ENCODE data around the gene DISC1. TPM values are rescaled to one million over a fixed set of nuclear protein-coding genes. Genes with fewer than 3 reads are reported as not detected.

Gene DISC1
- total RNA-seq, 2 experiments from 2014 or later = 3.5 to 5.0 TPM

GRCh38 chr1:231629132-231629531, 2.5 kb downstream of the DISC1 start:
- no peak for TF ChIP-seq CTCF (IDR thresholded peaks at IDR 0.05)
- ChIA-PET POLR2A (no interaction called here), CTCF (no interaction called here)
- Mint-ChIP-seq H3K27ac (peak overlapping the region; percentile 43), H3K36me3 (ENCODE audit: low read depth) (no peaks in the 10 kb centered on the region), H3K9me3 (no peaks in the 10 kb centered on the region), H3K4me3 (peak overlapping the region; percentile 20), H3K4me1 (ENCODE audit: low read depth) (peaks cover 28% of the 10 kb centered on the region), H3K27me3 (no peaks in the 10 kb centered on the region)
- intact Hi-C loops (cut with micrococcal nuclease) = no loop called here
- ATAC-seq (no peak), DNase-seq (peak; percentile 30)

DNA sequence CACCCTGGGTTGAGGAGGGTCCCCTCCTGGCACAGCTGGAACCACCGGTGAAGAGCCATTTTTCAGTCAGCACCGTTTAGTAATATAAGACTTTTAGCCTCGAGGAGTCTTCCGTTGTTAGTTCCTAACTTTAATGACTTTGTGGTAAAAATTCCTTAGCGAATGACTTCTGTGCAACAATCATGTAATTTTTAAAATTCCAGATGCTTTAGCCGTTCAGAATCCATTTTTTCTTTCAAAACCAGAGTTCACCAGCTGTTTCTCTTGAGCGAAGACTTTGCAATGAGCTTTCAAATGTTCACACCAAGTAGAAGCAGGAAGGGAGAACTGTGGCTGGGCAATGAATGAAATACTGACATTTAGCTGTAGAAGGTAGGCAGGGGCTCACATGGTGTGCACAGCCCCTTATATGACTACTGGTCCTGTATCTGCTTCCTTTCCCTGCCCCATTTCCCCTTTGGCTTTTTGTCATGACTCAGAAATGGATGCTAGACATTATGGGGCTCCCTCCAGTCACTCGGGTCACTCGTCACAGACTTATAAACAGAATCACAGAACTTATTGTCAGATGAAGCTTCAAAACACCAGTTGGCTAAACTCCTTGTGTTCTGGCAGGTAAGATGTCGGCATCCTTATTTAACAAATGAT, 4.1 kb downstream of the DISC1 start:
- POLR2A ChIA-PET = no interaction called here
- Mint-ChIP-seq H3K27ac (no peak overlapping the region), H3K4me3 (no peak overlapping the region), H3K27me3 (no peaks in the 10 kb centered on the region), H3K4me1 (ENCODE audit: low read depth) (peaks cover 30% of the 10 kb centered on the region), H3K9me3 (no peaks in the 10 kb centered on the region), H3K36me3 (ENCODE audit: low read depth) (no peaks in the 10 kb centered on the region)
- no peak for TF ChIP-seq CTCF (IDR thresholded peaks at IDR 0.05)
- intact Hi-C loops (cut with micrococcal nuclease) = no loop called here
- no peak for DNase-seq
- CTCF ChIA-PET = no interaction called here
- no peak for ATAC-seq

DNA sequence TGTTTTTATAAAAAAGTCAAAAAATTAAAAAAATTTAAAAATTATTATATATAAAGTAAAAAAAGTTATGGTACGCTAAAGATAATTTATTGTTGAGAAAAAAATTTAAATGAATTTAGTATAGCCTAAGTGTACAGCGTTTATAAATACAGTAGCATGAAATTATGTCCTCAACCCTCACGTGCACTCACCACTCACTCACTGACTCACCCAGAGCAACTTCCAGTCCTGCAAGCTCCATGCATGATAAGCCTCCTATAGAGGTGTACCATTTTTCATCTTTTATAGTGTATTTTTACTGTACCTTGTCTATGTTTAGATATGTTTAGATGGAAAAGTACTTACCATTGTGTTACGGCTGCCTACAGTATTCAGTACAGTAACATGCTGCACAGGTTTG, 5.1 kb downstream of the DISC1 start:
- DNase-seq (no peak), ATAC-seq (no peak)
- H3K9me3 Mint-ChIP-seq = no peaks in the 10 kb centered on the region
- no peak overlapping the region for H3K27ac Mint-ChIP-seq
- POLR2A ChIA-PET = no interaction called here
- TF ChIP-seq CTCF (IDR thresholded peaks at IDR 0.05) = no peak
- no peak overlapping the region for H3K4me3 Mint-ChIP-seq
- intact Hi-C loops (cut with micrococcal nuclease) = no loop called here
- H3K27me3 Mint-ChIP-seq = no peaks in the 10 kb centered on the region
- H3K36me3 Mint-ChIP-seq (ENCODE audit: low read depth) = no peaks in the 10 kb centered on the region
- CTCF ChIA-PET = interaction anchor here (0.7 kb wide), 1 partner anchor 14 kb away, joined by 4 read pairs; no protein-coding TSS in a partner anchor
- H3K4me1 Mint-ChIP-seq (ENCODE audit: low read depth) = peaks cover 26% of the 10 kb centered on the region

GRCh38 chr1:231632119-231632518, 5.5 kb downstream of the DISC1 start:
- TF ChIP-seq CTCF (IDR thresholded peaks at IDR 0.05) = no peak
- Mint-ChIP-seq H3K4me1 (ENCODE audit: low read depth) (peaks cover 26% of the 10 kb centered on the region), H3K4me3 (no peak overlapping the region), H3K27me3 (no peaks in the 10 kb centered on the region), H3K27ac (no peak overlapping the region), H3K9me3 (no peaks in the 10 kb centered on the region), H3K36me3 (ENCODE audit: low read depth) (no peaks in the 10 kb centered on the region)
- no peak for ATAC-seq
- no peak for DNase-seq
- intact Hi-C loops (cut with micrococcal nuclease) = no loop called here
- ChIA-PET POLR2A (no interaction called here), CTCF (interaction anchor here (0.6 to 0.7 kb wide), 2 partner anchors 13 to 1183 kb away, joined by 3 to 4 read pairs; no protein-coding TSS in a partner anchor)

- CTCF ChIA-PET = interaction anchor here (0.7 kb wide), 1 partner anchor 17 kb away, joined by 5 read pairs; no protein-coding TSS in a partner anchor
- Mint-ChIP-seq H3K4me1 (ENCODE audit: low read depth) (peaks cover 13% of the 10 kb centered on the region), H3K9me3 (peaks cover 4% of the 10 kb centered on the region), H3K27ac (no peak overlapping the region), H3K36me3 (ENCODE audit: low read depth) (peaks cover 3% of the 10 kb centered on the region), H3K27me3 (no peaks in the 10 kb centered on the region), H3K4me3 (no peak overlapping the region)
- no peak for DNase-seq
- POLR2A ChIA-PET = no interaction called here
- no peak for ATAC-seq
- intact Hi-C loops (cut with micrococcal nuclease) = no loop called here
- TF ChIP-seq CTCF (IDR thresholded peaks at IDR 0.05) = no peak
Observed at GRCh38 chr1:231634323-231635013, 7.9 kb downstream of the DISC1 start.

Data from activated CD8-positive, alpha-beta T cell treated with anti-CD3 and anti-CD28 coated beads for 36 hours (primary cell).